IPS DF 6.9 (cell line): ENCODE measurements around the gene MIPOL1.
"Not testable (repeated sequence)": the region's sequence is repeated elsewhere in the genome, so short reads cannot be mapped to it uniquely, and the experiment has no call there.

Source experiments
- DNase-seq: peaks from one replicate; pipeline ENCODE4 v3.0.0-alpha.2; 2013; ENCODE audit warnings: low read depth, low spot score
- H3K27ac ChIP-seq: one replicate; pipeline ENCODE4 v1.5.1; 2013; ENCODE audit warnings: low read length, control low read depth
- H3K27me3 ChIP-seq: 2 replicates; pipeline ENCODE4 v1.6.1; 2013; ENCODE audit warnings: mild to moderate bottlenecking, low read length; ENCODE audit not compliant: control insufficient read depth, insufficient read depth
- H3K36me3 ChIP-seq: 2 replicates; pipeline ENCODE4 v1.6.1; 2013; ENCODE audit warnings: low read length; ENCODE audit not compliant: control insufficient read depth, insufficient read depth
- H3K4me1 ChIP-seq: 2 replicates; pipeline ENCODE4 v1.6.1; 2013; ENCODE audit warnings: low read length; ENCODE audit not compliant: control insufficient read depth, insufficient read depth
- H3K4me3 ChIP-seq: 2 replicates; pipeline ENCODE4 v1.5.1; 2013; ENCODE audit warnings: mild to moderate bottlenecking, low read length
- H3K9me3 ChIP-seq: 2 replicates; pipeline ENCODE4 v1.6.1; 2013; ENCODE audit warnings: low read length, inconsistent platforms; ENCODE audit not compliant: control insufficient read depth, insufficient read depth
- WGBS: extraction: QIAGEN DNeasy Blood & Tissue Kit; methylation state at CpG from one replicate; pipeline ENCODE4 v1.1.7; 2013; ENCODE audit warnings: mixed read lengths, missing lambda C conversion rate; ENCODE audit not compliant: insufficient read length, insufficient coverage; 5-methylcytosine and 5-hydroxymethylcytosine counted together

Gene MIPOL1

DNA sequence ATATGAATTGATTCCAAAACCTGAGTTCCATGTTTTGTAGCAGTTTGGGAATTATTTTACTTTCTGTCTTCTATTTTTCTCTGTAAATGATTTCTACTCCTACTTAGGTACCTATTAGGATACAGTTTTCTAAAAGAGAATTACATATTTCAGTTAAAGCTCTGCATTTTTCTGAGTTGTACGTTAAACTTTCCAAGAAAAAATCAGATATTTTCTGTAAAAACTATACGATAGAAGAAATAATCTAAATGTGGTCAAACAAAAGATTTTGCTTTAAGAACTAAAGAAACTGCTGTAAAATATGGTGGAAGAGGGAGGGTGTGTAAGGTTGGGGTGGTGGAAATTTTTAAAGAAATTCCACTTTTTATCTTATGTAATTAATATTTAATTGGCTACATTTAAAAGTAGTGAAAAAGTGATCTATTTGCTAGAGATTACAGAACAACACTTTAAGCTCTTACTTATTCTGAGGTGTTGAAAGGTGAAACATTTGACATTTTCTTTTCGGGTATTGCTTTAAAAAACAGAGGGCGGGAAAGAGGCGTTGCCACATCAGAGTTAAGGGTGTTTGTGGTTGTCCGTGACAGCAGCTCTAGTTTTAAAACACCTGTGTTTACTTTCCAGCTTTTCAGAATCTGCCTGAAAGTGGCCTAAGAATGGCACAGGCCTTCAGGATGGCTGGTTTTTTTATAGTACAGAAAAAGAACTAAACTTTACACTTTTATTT lies 187.3 kb downstream of the MIPOL1 start:
- Histone ChIP-seq H3K27me3 (no peaks in the 10 kb centered on the region), H3K27ac (no peak overlapping the region), H3K4me1 (no peaks in the 10 kb centered on the region), H3K9me3 (no peaks in the 10 kb centered on the region), H3K36me3 (no peaks in the 10 kb centered on the region), H3K4me3 (no peak overlapping the region)
- WGBS = no CpG with 5 or more reads among the region's 6 CpGs
- no peak for DNase-seq

DNA sequence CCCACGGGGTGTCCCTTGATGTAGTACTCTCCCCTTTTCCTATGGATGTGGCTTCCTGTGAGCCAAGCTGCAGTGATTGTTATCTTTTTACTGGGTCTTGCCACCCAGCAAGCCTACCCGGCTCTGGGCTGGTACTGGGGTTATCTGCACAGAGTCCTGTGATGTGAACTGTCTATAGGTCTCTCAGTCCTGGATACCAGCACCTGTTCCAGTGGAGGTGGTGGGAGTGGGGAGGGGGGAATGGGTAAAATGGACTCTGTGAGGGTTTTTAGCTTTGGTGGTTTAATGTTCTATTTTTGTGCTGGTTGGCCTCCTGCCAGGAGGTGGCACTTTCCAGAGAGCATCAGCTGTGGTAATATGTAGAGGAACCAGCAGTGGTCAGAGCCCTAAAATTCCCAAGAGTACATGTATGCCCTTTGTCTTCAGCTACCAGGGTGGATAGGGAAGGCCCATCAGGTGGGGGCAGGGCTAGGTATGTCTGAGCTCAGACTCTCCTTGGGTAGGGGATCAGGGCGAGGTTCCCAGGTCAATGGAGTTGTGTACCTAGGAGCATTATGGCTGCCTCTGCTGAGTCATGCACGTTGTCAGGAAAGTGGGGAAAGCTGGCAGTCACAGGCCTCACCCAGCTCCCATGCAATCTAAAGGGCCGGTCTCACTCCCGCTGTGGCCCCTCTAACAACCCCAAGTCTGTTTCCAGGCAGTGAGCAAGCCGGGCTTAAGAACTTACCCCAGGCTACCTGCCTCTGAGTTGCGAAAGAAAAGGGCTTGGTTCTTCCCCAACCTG lies 199.6 kb downstream of the MIPOL1 start:
- not testable (repeated sequence) for H3K9me3 ChIP-seq, H3K27ac ChIP-seq, H3K27me3 ChIP-seq, H3K36me3 ChIP-seq, H3K4me1 ChIP-seq, H3K4me3 ChIP-seq, DNase-seq
- WGBS = no CpG with 5 or more reads among the region's 8 CpGs

DNA sequence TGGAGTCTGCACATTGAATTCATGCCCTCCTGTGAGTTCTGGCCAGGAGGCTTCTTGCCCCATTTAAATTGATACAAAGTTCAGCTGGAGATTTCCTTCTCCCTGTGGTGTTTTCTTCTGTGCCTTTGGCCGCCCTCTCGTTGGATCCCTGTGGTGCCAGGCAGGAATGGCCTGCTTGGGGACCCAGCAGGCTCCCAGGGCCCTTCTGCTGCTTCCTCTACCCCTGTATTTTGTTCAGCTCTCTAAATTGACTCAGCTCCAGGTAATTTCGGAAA lies 200.1 kb downstream of the MIPOL1 start:
- H3K27ac ChIP-seq = no peak overlapping the region
- H3K4me1 ChIP-seq = no peaks in the 10 kb centered on the region
- no peaks in the 10 kb centered on the region for H3K36me3 ChIP-seq
- no CpG with 5 or more reads among the region's 3 CpGs for WGBS
- H3K27me3 ChIP-seq = no peaks in the 10 kb centered on the region
- no peak for DNase-seq
- no peaks in the 10 kb centered on the region for H3K9me3 ChIP-seq
- H3K4me3 ChIP-seq = no peak overlapping the region

DNA sequence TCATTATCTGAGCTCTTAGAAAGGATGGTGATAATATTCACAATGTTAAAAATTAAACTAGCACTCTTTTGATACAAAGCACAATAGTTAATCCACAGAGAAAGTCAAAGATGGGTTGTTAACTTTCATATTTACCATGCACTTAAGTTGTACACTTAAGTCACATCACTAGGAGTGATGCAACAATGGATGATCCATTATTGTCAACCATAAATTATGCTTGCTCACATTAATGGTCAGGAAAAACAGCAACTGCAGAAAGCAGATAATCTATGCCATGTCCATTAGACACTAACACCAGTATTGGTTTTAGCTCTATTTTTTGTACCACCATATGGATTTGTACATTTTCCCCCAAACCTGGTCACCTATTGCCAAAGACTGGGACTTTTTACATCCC lies 201.8 kb downstream of the MIPOL1 start:
- H3K27me3 ChIP-seq = no peaks in the 10 kb centered on the region
- no peak for DNase-seq
- H3K9me3 ChIP-seq = no peaks in the 10 kb centered on the region
- H3K4me3 ChIP-seq = no peak overlapping the region
- no peaks in the 10 kb centered on the region for H3K4me1 ChIP-seq
- no peaks in the 10 kb centered on the region for H3K36me3 ChIP-seq
- no peak overlapping the region for H3K27ac ChIP-seq

DNA sequence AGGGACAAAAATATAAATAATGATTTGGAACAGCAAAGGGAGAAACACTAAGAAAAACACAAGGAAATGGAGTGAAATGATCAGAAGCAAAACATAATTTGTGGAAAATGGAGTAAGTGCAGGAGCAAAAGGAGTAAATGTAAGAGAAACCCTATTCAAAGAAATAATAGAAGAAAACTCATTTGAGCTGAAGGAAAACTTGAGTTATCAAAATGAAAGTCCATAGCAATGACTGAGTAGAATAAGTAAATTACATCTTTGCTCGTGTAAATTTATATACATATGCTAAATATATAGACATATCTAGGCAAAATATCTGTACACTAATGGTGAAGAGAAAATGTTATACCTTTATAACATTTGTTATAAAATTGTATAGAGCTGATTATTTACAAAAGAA lies 203.4 kb downstream of the MIPOL1 start:
- Histone ChIP-seq H3K4me3 (no peak overlapping the region), H3K27ac (no peak overlapping the region), H3K36me3 (no peaks in the 10 kb centered on the region), H3K27me3 (no peaks in the 10 kb centered on the region), H3K9me3 (no peaks in the 10 kb centered on the region), H3K4me1 (no peaks in the 10 kb centered on the region)
- DNase-seq = no peak
- WGBS = no CpG with 5 or more reads among the region's 1 CpG

DNA sequence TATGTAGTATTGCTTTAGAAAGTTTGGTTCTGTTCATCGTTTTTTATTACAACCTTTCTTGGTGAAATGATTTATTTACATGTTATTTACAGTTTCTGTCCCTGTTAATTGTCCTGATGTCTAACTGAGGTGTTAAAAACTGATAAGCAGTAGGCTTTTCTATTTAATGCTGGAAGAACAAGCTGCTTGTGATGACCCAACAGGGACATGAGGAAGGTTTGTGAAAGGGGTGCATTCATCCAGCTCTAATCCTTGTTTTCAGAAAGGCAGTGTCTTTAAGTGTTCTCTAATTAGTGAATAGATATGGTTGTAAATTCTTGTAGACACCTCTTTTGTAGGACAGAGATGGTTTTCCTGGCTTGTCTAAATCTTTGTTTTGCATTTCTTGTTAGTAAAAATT lies 205.9 kb downstream of the MIPOL1 start:
- WGBS = no CpG with 5 or more reads among the region's 1 CpG
- Histone ChIP-seq H3K4me1 (no peaks in the 10 kb centered on the region), H3K27me3 (no peaks in the 10 kb centered on the region), H3K9me3 (no peaks in the 10 kb centered on the region), H3K36me3 (no peaks in the 10 kb centered on the region), H3K4me3 (no peak overlapping the region), H3K27ac (no peak overlapping the region)
- DNase-seq = no peak

DNA sequence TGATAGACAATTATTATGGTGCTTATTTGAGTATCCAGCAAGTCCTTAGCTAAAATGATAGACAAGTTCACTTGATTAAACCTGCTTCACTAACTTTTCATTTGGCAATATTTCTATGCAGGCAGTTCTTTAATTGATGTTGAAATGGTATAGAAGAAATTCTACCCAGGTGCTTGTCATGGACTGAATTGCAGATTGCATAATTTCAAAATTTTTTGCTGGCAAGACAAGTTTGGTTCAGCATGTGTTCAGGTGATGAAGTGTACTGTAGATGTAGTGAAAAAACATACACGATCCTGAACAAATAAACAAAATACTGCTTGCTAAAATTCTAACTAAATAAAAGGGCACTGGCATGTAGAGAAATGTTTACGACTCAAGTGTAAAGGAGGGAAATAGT lies 208.4 kb downstream of the MIPOL1 start:
- no peak overlapping the region for H3K4me3 ChIP-seq
- no peaks in the 10 kb centered on the region for H3K36me3 ChIP-seq
- no CpG with 5 or more reads among the region's 2 CpGs for WGBS
- H3K27me3 ChIP-seq = no peaks in the 10 kb centered on the region
- H3K27ac ChIP-seq = no peak overlapping the region
- H3K9me3 ChIP-seq = no peaks in the 10 kb centered on the region
- H3K4me1 ChIP-seq = no peaks in the 10 kb centered on the region
- no peak for DNase-seq

DNA sequence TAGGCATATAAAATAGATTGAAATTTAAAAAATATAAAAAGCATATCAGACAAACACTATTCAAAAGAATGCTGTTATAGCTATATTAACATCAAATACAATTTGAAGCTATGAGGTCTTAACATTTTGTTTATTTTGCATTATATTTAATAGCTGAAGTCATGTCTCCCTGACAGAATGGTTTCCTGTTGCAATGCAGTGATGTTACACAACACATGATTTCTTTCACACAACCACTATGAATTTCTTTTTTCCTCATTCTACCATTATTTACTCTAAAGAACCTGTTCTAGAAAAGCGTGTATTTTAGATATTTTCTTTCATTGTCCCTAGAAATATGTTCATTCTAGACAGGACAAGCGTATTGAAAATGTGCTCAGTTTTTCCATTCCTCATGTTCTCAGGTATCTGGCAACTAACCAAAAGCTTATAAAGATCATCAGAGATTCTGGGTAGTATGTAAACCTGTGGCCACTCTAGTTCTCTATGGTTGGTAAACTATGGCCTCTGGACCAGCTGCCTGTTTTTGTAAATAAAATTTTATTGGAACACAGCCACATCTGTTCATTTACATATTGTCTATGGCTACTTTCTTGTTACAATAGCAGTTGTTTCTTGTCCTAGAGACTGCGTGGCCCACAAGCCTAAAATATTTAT lies 213.5 kb downstream of the MIPOL1 start:
- Histone ChIP-seq H3K27me3 (no peaks in the 10 kb centered on the region), H3K27ac (no peak overlapping the region), H3K4me3 (no peak overlapping the region), H3K9me3 (no peaks in the 10 kb centered on the region), H3K4me1 (no peaks in the 10 kb centered on the region), H3K36me3 (no peaks in the 10 kb centered on the region)
- no peak for DNase-seq
- WGBS = no CpG with 5 or more reads among the region's 3 CpGs

DNA sequence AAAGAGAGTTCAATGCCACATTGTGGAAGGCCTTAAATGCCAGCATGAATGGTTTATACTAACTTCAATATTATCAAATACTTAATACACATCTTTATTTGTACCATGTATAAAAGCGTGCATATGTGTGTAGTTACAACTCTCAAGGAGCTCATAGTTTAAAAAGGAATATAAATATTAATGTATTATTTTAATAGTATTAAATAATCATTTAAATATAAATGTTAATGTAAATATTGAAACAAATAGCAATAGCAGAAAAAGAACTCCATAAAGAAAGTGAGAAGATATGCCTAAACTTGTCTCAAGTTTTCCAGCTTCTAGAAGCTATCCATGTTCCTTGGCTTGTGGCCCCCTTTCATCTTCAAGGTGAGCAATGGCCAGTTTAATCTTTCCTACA lies 215.3 kb downstream of the MIPOL1 start:
- Histone ChIP-seq H3K4me1 (no peaks in the 10 kb centered on the region), H3K27me3 (no peaks in the 10 kb centered on the region), H3K27ac (no peak overlapping the region), H3K9me3 (no peaks in the 10 kb centered on the region), H3K36me3 (no peaks in the 10 kb centered on the region), H3K4me3 (no peak overlapping the region)
- DNase-seq = no peak
- WGBS = no CpG with 5 or more reads among the region's 1 CpG

DNA sequence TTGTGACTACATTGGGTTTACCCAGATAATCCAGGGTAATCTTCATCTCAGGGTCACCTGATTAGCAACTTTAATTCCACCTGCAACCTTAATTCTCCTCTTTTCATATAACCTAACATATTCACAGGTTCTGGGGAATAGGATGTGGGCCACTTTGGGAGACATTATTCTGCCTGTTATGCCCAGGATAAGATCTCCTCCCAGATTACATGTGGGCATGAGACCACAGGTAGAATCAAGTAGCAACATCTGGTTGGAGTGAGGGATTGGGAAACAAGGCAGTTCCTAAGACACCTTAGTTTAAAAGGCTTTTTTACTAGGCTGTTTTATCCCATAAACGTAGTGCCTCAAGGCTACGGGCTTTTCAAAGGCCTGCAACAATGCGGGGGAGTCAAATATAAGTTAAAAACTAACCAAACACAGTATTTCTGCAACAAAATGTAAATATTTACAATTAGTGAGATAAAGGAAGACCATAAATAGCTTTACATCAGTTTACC lies 215.8 kb downstream of the MIPOL1 start:
- no peak for DNase-seq
- Histone ChIP-seq H3K9me3 (no peaks in the 10 kb centered on the region), H3K4me3 (no peak overlapping the region), H3K4me1 (no peaks in the 10 kb centered on the region), H3K27me3 (no peaks in the 10 kb centered on the region), H3K36me3 (no peaks in the 10 kb centered on the region), H3K27ac (no peak overlapping the region)
- WGBS = no CpG with 5 or more reads among the region's 3 CpGs
